Panc1 (cell line): ENCODE data around the gene EARS2. TPM values are rescaled to one million over a fixed set of nuclear protein-coding genes. Genes with fewer than 3 reads are reported as not detected.

Experiments
- ATAC-seq: fragments of 200-7000 bp; cut with Tn5 transposase; 2 replicates; pipeline ENCODE4 v1.9.1; 2020; ENCODE audit warnings: mild to moderate bottlenecking, moderate library complexity
- BruUV-seq: library from RNA; stranded (reverse); fragments of 400-500 nt; replicated peaks from 2 replicates; lab custom pipeline; 2021; lab: Mats Ljungman, UMichigan
- CTCF ChIA-PET: fragments of 300-600 bp; sonication (Branson Sonifier 250); formaldehyde crosslinking; loops from one replicate; lab custom pipeline; 2022; ENCODE audit warnings: antibody characterized with exemption; lab: Charles Lee
- POLR2A ChIA-PET: fragments of 300-600 bp; sonication (Branson Sonifier 250); formaldehyde crosslinking; loops from one replicate; lab custom pipeline; 2022; ENCODE audit warnings: antibody characterized with exemption; lab: Charles Lee
- DNase-seq: peaks from one replicate; pipeline ENCODE4 v3.0.0-alpha.2; 2010; ENCODE audit warnings: low read depth, low spot score
- H3K27ac ChIP-seq: 2 replicates; pipeline ENCODE4 v1.5.1; 2011; ENCODE audit warnings: mild to moderate bottlenecking, low read length, inconsistent platforms
- H3K27me3 ChIP-seq: fragments of 200-500 bp; sonication (Bioruptor generic); 2 replicates; pipeline ENCODE4 v1.6.0; 2014; ENCODE audit warnings: low read length, inconsistent platforms; ENCODE audit not compliant: control insufficient read depth, insufficient read depth
- H3K36me3 ChIP-seq: fragments of 200-500 bp; sonication (Bioruptor generic); 2 replicates; pipeline ENCODE4 v1.5.1; 2014; ENCODE audit warnings: inconsistent platforms, mild to moderate bottlenecking, low read length, moderate library complexity; ENCODE audit not compliant: control insufficient read depth, insufficient read depth
- H3K4me1 ChIP-seq: 2 replicates; pipeline ENCODE4 v1.5.1; 2011; ENCODE audit warnings: inconsistent platforms, mild to moderate bottlenecking, low read length, moderate library complexity; ENCODE audit not compliant: control insufficient read depth, insufficient read depth
- H3K4me3 ChIP-seq, 2 experiments: 2 replicates each; pipeline ENCODE4 v1.5.1; 2011 to 2012; ENCODE audit warnings: low read depth in 2 of 2, low read length in 2 of 2, mild to moderate bottlenecking in 2 of 2, inconsistent platforms in 1 of 2, moderate library complexity in 1 of 2
- H3K9me3 ChIP-seq: fragments of 200-500 bp; sonication (Bioruptor generic); 2 replicates; pipeline ENCODE4 v1.5.1; 2014; ENCODE audit warnings: low read depth, mild to moderate bottlenecking, inconsistent platforms, low read length, moderate library complexity; ENCODE audit not compliant: control insufficient read depth, insufficient read depth
- POLR2AphosphoS5 ChIP-seq: IDR thresholded peaks from 2 replicates; pipeline ENCODE4 v1.6.1; 2012; ENCODE audit warnings: mild to moderate bottlenecking, low read depth, low read length, moderate library complexity
- SIN3A ChIP-seq: IDR thresholded peaks from 2 replicates; pipeline ENCODE4 v1.6.1; 2012; ENCODE audit warnings: low read depth, mild to moderate bottlenecking, low read length, moderate library complexity, borderline replicate concordance; ENCODE audit not compliant: insufficient read depth
- TCF7L2 ChIP-seq: IDR thresholded peaks from 2 replicates; pipeline ENCODE4 v1.6.1; 2011; ENCODE audit warnings: mild to moderate bottlenecking, low read depth, low read length, inconsistent platforms
- in situ Hi-C: cut with HindIII; loops from 2 replicates; pipeline ENCODE4 v1.10.0; 2016; ENCODE audit warnings: low sequenced_read_pairs, low pct_unique_long_range_greater_than_20kb
- intact Hi-C: fragments of 100-400 bp; cut with micrococcal nuclease; formaldehyde crosslinking; loops from one replicate; pipeline ENCODE4 v1.10.0; 2022; ENCODE audit not compliant: unreplicated experiment
- total RNA-seq: library from RNA; stranded (reverse); gene quantifications from one replicate; pipeline ENCODE4 v1.2.1, GENCODE V29; 2021; ENCODE audit not compliant: unreplicated experiment
- TF ChIP-seq, protein P1 (sequence below): fragments of 450-650 bp; IDR thresholded peaks from 2 replicates; pipeline ENCODE4 v1.5.1; 2017; ENCODE audit warnings: mild to moderate bottlenecking
- TF ChIP-seq, protein P2 (sequence below), 2 experiments: IDR thresholded peaks; 2 replicates each; pipeline ENCODE4 v1.6.1; 2011 to 2012; ENCODE audit warnings: low read depth in 2 of 2, control low read depth in 1 of 2, low read length in 1 of 2, mild to moderate bottlenecking in 1 of 2, moderate library complexity in 1 of 2; ENCODE audit not compliant: insufficient read depth in 1 of 2

EARS2 gene
- total RNA-seq, 1 experiment from 2014 or later: 31.3 TPM

GRCh38 chr16:23500212-23500861, 56.8 kb downstream of the EARS2 start:
- in situ Hi-C loops: no loop called here
- Histone ChIP-seq H3K4me3 (no peak overlapping the region), H3K9me3 (no peaks in the 10 kb centered on the region), H3K27ac (no peak overlapping the region), H3K4me1 (peaks cover 46% of the 10 kb centered on the region), H3K36me3 (no peaks in the 10 kb centered on the region), H3K27me3 (no peaks in the 10 kb centered on the region)
- intact Hi-C loops: no loop called here
- TF ChIP-seq POLR2AphosphoS5: no peak
- no peak for TF ChIP-seq TCF7L2
- TF ChIP-seq, protein P1, sequence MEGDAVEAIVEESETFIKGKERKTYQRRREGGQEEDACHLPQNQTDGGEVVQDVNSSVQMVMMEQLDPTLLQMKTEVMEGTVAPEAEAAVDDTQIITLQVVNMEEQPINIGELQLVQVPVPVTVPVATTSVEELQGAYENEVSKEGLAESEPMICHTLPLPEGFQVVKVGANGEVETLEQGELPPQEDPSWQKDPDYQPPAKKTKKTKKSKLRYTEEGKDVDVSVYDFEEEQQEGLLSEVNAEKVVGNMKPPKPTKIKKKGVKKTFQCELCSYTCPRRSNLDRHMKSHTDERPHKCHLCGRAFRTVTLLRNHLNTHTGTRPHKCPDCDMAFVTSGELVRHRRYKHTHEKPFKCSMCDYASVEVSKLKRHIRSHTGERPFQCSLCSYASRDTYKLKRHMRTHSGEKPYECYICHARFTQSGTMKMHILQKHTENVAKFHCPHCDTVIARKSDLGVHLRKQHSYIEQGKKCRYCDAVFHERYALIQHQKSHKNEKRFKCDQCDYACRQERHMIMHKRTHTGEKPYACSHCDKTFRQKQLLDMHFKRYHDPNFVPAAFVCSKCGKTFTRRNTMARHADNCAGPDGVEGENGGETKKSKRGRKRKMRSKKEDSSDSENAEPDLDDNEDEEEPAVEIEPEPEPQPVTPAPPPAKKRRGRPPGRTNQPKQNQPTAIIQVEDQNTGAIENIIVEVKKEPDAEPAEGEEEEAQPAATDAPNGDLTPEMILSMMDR: no peak
- TF ChIP-seq SIN3A: no peak
- TF ChIP-seq, protein P2, sequence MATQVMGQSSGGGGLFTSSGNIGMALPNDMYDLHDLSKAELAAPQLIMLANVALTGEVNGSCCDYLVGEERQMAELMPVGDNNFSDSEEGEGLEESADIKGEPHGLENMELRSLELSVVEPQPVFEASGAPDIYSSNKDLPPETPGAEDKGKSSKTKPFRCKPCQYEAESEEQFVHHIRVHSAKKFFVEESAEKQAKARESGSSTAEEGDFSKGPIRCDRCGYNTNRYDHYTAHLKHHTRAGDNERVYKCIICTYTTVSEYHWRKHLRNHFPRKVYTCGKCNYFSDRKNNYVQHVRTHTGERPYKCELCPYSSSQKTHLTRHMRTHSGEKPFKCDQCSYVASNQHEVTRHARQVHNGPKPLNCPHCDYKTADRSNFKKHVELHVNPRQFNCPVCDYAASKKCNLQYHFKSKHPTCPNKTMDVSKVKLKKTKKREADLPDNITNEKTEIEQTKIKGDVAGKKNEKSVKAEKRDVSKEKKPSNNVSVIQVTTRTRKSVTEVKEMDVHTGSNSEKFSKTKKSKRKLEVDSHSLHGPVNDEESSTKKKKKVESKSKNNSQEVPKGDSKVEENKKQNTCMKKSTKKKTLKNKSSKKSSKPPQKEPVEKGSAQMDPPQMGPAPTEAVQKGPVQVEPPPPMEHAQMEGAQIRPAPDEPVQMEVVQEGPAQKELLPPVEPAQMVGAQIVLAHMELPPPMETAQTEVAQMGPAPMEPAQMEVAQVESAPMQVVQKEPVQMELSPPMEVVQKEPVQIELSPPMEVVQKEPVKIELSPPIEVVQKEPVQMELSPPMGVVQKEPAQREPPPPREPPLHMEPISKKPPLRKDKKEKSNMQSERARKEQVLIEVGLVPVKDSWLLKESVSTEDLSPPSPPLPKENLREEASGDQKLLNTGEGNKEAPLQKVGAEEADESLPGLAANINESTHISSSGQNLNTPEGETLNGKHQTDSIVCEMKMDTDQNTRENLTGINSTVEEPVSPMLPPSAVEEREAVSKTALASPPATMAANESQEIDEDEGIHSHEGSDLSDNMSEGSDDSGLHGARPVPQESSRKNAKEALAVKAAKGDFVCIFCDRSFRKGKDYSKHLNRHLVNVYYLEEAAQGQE (IDR thresholded peaks at IDR 0.05; ENCODE audit: insufficient read depth in 1 of 2, low read depth in 2 of 2, low read length in 1 of 2): no peak
- DNase-seq (no peak), ATAC-seq (no peak)
- POLR2A ChIA-PET: no interaction called here
- CTCF ChIA-PET: interaction anchor here (0.6 kb wide), 2 partner anchors 15 to 148 kb away, joined by 5 to 7 read pairs; no protein-coding TSS in a partner anchor
- no TSS peak for BruUV-seq

GRCh38 chr16:23499801-23500200, 57.3 kb downstream of the EARS2 start:
- DNase-seq (no peak), ATAC-seq (no peak)
- TF ChIP-seq POLR2AphosphoS5 (no peak), SIN3A (no peak), TCF7L2 (no peak)
- TF ChIP-seq, protein P2 (IDR thresholded peaks at IDR 0.05; ENCODE audit: insufficient read depth in 1 of 2, low read depth in 2 of 2, low read length in 1 of 2): no peak
- TF ChIP-seq, protein P1: no peak
- Histone ChIP-seq H3K27me3 (no peaks in the 10 kb centered on the region), H3K4me1 (peaks cover 40% of the 10 kb centered on the region), H3K4me3 (no peak overlapping the region), H3K36me3 (no peaks in the 10 kb centered on the region), H3K27ac (no peak overlapping the region), H3K9me3 (no peaks in the 10 kb centered on the region)
- ChIA-PET POLR2A (no interaction called here), CTCF (interaction anchor here (0.6 kb wide), 1 partner anchor 15 kb away, joined by 5 read pairs; no protein-coding TSS in a partner anchor)
- intact Hi-C loops: no loop called here
- in situ Hi-C loops: no loop called here
- no TSS peak for BruUV-seq
